ENCODE measurements around the gene EXTL1. TPM values are rescaled to one million over a fixed set of nuclear protein-coding genes. Genes with fewer than 3 reads are reported as not detected.
"Not testable (repeated sequence)": the region's sequence is repeated elsewhere in the genome, so short reads cannot be mapped to it uniquely, and the experiment has no call there.

Gene EXTL1
- polyA plus RNA-seq (2013, experiment 1 of 4) = 1.8 TPM
- polyA plus RNA-seq (2013, experiment 2 of 4) = 2.5 TPM
- 1.9 TPM for polyA plus RNA-seq (2013, experiment 3 of 4)
- 3.4 TPM for polyA plus RNA-seq (2013, experiment 4 of 4)

GRCh38 chr1:26021647-26022403 lies at the start of gene EXTL1:
Gene EXTL1, plus strand, starts transcription at chr1:26021775. Its CDS starts 872 bp downstream, at chr1:26022647.
- Histone ChIP-seq H3K36me3 (ENCODE audit: control insufficient read depth, insufficient read depth, low read length) (no peaks in the 10 kb centered on the region), H3K4me1 (ENCODE audit: control insufficient read depth, insufficient read depth, low read length) (peaks cover 26% of the 10 kb centered on the region), H3K27ac (ENCODE audit: insufficient read depth, low read depth, low read length, poor library complexity, severe bottlenecking) (no peak within 1 kb of the TSS), H3K9me3 (ENCODE audit: control insufficient read depth, low read length) (no peaks in the 10 kb centered on the region), H3K27me3 (ENCODE audit: control insufficient read depth, insufficient read depth, low read length, poor library complexity, severe bottlenecking) (no peaks in the 10 kb centered on the region), H3K4me3 (ENCODE audit: insufficient read depth, low read depth, low read length) (peak within 1 kb of the TSS; percentile 33)
- 37 to 38% methylated on average over 15 of the region's 15 CpGs for WGBS, 2 experiments

GRCh38 chr1:25971811-25972180 lies 49.8 kb upstream of the EXTL1 start:
- no CpG with 5 or more reads among the region's 1 CpG for WGBS, 2 experiments
- Histone ChIP-seq H3K27ac (ENCODE audit: insufficient read depth, low read depth, low read length, poor library complexity, severe bottlenecking) (no peak overlapping the region), H3K4me3 (ENCODE audit: insufficient read depth, low read depth, low read length) (no peak overlapping the region), H3K27me3 (ENCODE audit: control insufficient read depth, insufficient read depth, low read length, poor library complexity, severe bottlenecking) (no peaks in the 10 kb centered on the region), H3K9me3 (ENCODE audit: control insufficient read depth, low read length) (no peaks in the 10 kb centered on the region), H3K4me1 (ENCODE audit: control insufficient read depth, insufficient read depth, low read length) (no peaks in the 10 kb centered on the region), H3K36me3 (ENCODE audit: control insufficient read depth, insufficient read depth, low read length) (peaks cover 21% of the 10 kb centered on the region)

- WGBS, 2 experiments = 93 to 96% methylated on average over 6 of the region's 6 CpGs
- peaks cover 17% of the 10 kb centered on the region for H3K36me3 ChIP-seq (ENCODE audit: control insufficient read depth, insufficient read depth, low read length)
- H3K4me1 ChIP-seq (ENCODE audit: control insufficient read depth, insufficient read depth, low read length) = no peaks in the 10 kb centered on the region
- H3K27me3 ChIP-seq (ENCODE audit: control insufficient read depth, insufficient read depth, low read length, poor library complexity, severe bottlenecking) = no peaks in the 10 kb centered on the region
- no peak overlapping the region for H3K4me3 ChIP-seq (ENCODE audit: insufficient read depth, low read depth, low read length)
- no peak overlapping the region for H3K27ac ChIP-seq (ENCODE audit: insufficient read depth, low read depth, low read length, poor library complexity, severe bottlenecking)
- no peaks in the 10 kb centered on the region for H3K9me3 ChIP-seq (ENCODE audit: control insufficient read depth, low read length)
These were observed 47.8 kb upstream of the EXTL1 start for GRCh38 chr1:25973610-25974321.

GRCh38 chr1:25977801-25978200 lies 43.8 kb upstream of the EXTL1 start:
- 97% methylated on average over 4 to 5 of the region's 5 CpGs for WGBS, 2 experiments
- H3K4me1 ChIP-seq (ENCODE audit: control insufficient read depth, insufficient read depth, low read length) = no peaks in the 10 kb centered on the region
- H3K27ac ChIP-seq (ENCODE audit: insufficient read depth, low read depth, low read length, poor library complexity, severe bottlenecking) = no peak overlapping the region
- H3K4me3 ChIP-seq (ENCODE audit: insufficient read depth, low read depth, low read length) = no peak overlapping the region
- peaks cover 28% of the 10 kb centered on the region for H3K36me3 ChIP-seq (ENCODE audit: control insufficient read depth, insufficient read depth, low read length)
- H3K27me3 ChIP-seq (ENCODE audit: control insufficient read depth, insufficient read depth, low read length, poor library complexity, severe bottlenecking) = no peaks in the 10 kb centered on the region
- H3K9me3 ChIP-seq (ENCODE audit: control insufficient read depth, low read length) = no peaks in the 10 kb centered on the region

- Histone ChIP-seq H3K9me3 (ENCODE audit: control insufficient read depth, low read length) (no peaks in the 10 kb centered on the region), H3K36me3 (ENCODE audit: control insufficient read depth, insufficient read depth, low read length) (peaks cover 32% of the 10 kb centered on the region), H3K27ac (ENCODE audit: insufficient read depth, low read depth, low read length, poor library complexity, severe bottlenecking) (no peak overlapping the region), H3K4me3 (ENCODE audit: insufficient read depth, low read depth, low read length) (no peak overlapping the region), H3K27me3 (ENCODE audit: control insufficient read depth, insufficient read depth, low read length, poor library complexity, severe bottlenecking) (no peaks in the 10 kb centered on the region), H3K4me1 (ENCODE audit: control insufficient read depth, insufficient read depth, low read length) (no peaks in the 10 kb centered on the region)
- WGBS, 2 experiments = 88 to 91% methylated on average over 2 of the region's 2 CpGs
These were observed 43.2 kb upstream of the EXTL1 start for GRCh38 chr1:25978403-25978802.

- Histone ChIP-seq H3K27me3 (ENCODE audit: control insufficient read depth, insufficient read depth, low read length, poor library complexity, severe bottlenecking) (no peaks in the 10 kb centered on the region), H3K4me3 (ENCODE audit: insufficient read depth, low read depth, low read length) (no peak overlapping the region), H3K9me3 (ENCODE audit: control insufficient read depth, low read length) (no peaks in the 10 kb centered on the region), H3K4me1 (ENCODE audit: control insufficient read depth, insufficient read depth, low read length) (no peaks in the 10 kb centered on the region), H3K36me3 (ENCODE audit: control insufficient read depth, insufficient read depth, low read length) (peaks cover 35% of the 10 kb centered on the region), H3K27ac (ENCODE audit: insufficient read depth, low read depth, low read length, poor library complexity, severe bottlenecking) (no peak overlapping the region)
- WGBS, 2 experiments = 92 to 95% methylated on average over 7 of the region's 7 CpGs
These were observed 42.4 kb upstream of the EXTL1 start for GRCh38 chr1:25979210-25979609.

GRCh38 chr1:25985171-25985570 lies 36.4 kb upstream of the EXTL1 start:
- no peaks in the 10 kb centered on the region for H3K9me3 ChIP-seq (ENCODE audit: control insufficient read depth, low read length)
- H3K4me1 ChIP-seq (ENCODE audit: control insufficient read depth, insufficient read depth, low read length) = no peaks in the 10 kb centered on the region
- H3K27me3 ChIP-seq (ENCODE audit: control insufficient read depth, insufficient read depth, low read length, poor library complexity, severe bottlenecking) = no peaks in the 10 kb centered on the region
- 89 to 100% methylated on average over 1 of the region's 1 CpG for WGBS, 2 experiments
- no peak overlapping the region for H3K4me3 ChIP-seq (ENCODE audit: insufficient read depth, low read depth, low read length)
- H3K36me3 ChIP-seq (ENCODE audit: control insufficient read depth, insufficient read depth, low read length) = peaks cover 32% of the 10 kb centered on the region
- H3K27ac ChIP-seq (ENCODE audit: insufficient read depth, low read depth, low read length, poor library complexity, severe bottlenecking) = no peak overlapping the region

GRCh38 chr1:25985670-25986069 lies 35.9 kb upstream of the EXTL1 start:
- Histone ChIP-seq H3K36me3 (ENCODE audit: control insufficient read depth, insufficient read depth, low read length) (peaks cover 32% of the 10 kb centered on the region), H3K4me1 (ENCODE audit: control insufficient read depth, insufficient read depth, low read length) (no peaks in the 10 kb centered on the region), H3K4me3 (ENCODE audit: insufficient read depth, low read depth, low read length) (no peak overlapping the region), H3K27ac (ENCODE audit: insufficient read depth, low read depth, low read length, poor library complexity, severe bottlenecking) (no peak overlapping the region), H3K27me3 (ENCODE audit: control insufficient read depth, insufficient read depth, low read length, poor library complexity, severe bottlenecking) (no peaks in the 10 kb centered on the region), H3K9me3 (ENCODE audit: control insufficient read depth, low read length) (no peaks in the 10 kb centered on the region)
- WGBS, 2 experiments = 97% methylated on average over 3 of the region's 3 CpGs

GRCh38 chr1:25986773-25987172 lies 34.8 kb upstream of the EXTL1 start:
- not testable (repeated sequence) for H3K27me3 ChIP-seq (ENCODE audit: control insufficient read depth, insufficient read depth, low read length, poor library complexity, severe bottlenecking); H3K27ac ChIP-seq (ENCODE audit: insufficient read depth, low read depth, low read length, poor library complexity, severe bottlenecking); H3K9me3 ChIP-seq (ENCODE audit: control insufficient read depth, low read length); H3K4me1 ChIP-seq (ENCODE audit: control insufficient read depth, insufficient read depth, low read length); H3K4me3 ChIP-seq (ENCODE audit: insufficient read depth, low read depth, low read length)
- WGBS, 2 experiments = 94 to 96% methylated on average over 10 of the region's 10 CpGs
- H3K36me3 ChIP-seq (ENCODE audit: control insufficient read depth, insufficient read depth, low read length) = peaks cover 27% of the 10 kb centered on the region

- Histone ChIP-seq H3K27ac (ENCODE audit: insufficient read depth, low read depth, low read length, poor library complexity, severe bottlenecking) (no peak overlapping the region), H3K36me3 (ENCODE audit: control insufficient read depth, insufficient read depth, low read length) (peaks cover 16% of the 10 kb centered on the region), H3K4me1 (ENCODE audit: control insufficient read depth, insufficient read depth, low read length) (no peaks in the 10 kb centered on the region), H3K4me3 (ENCODE audit: insufficient read depth, low read depth, low read length) (no peak overlapping the region), H3K9me3 (ENCODE audit: control insufficient read depth, low read length) (no peaks in the 10 kb centered on the region), H3K27me3 (ENCODE audit: control insufficient read depth, insufficient read depth, low read length, poor library complexity, severe bottlenecking) (no peaks in the 10 kb centered on the region)
- 93 to 94% methylated on average over 2 of the region's 2 CpGs for WGBS, 2 experiments
These were observed 33.6 kb upstream of the EXTL1 start for GRCh38 chr1:25987951-25988350.

Measured in ectodermal cell (in vitro differentiated cells).